Body of pancreas (tissue), 4 donors: ENCODE measurements around the gene CIAO2B.

Experiments used
- POLR2A ChIP-seq, 3 donors: fragments of 450-650 bp; IDR thresholded peaks; one replicate each; pipeline ENCODE4 v1.6.1; 2016; ENCODE audit warnings: antibody characterized with exemption in 3 of 3, mild to moderate bottlenecking in 2 of 3
- TF ChIP-seq, protein P1 (sequence below), 7 experiments: fragments of 450-650 bp in 4 of 7; fragments of 200-600 bp in 3 of 7; sonication (generic) in 3 of 7; IDR thresholded peaks; one replicate each; pipeline ENCODE4 v1.5.1; 2016 to 2019; ENCODE audit warnings: antibody characterized with exemption in 7 of 7

DNA sequence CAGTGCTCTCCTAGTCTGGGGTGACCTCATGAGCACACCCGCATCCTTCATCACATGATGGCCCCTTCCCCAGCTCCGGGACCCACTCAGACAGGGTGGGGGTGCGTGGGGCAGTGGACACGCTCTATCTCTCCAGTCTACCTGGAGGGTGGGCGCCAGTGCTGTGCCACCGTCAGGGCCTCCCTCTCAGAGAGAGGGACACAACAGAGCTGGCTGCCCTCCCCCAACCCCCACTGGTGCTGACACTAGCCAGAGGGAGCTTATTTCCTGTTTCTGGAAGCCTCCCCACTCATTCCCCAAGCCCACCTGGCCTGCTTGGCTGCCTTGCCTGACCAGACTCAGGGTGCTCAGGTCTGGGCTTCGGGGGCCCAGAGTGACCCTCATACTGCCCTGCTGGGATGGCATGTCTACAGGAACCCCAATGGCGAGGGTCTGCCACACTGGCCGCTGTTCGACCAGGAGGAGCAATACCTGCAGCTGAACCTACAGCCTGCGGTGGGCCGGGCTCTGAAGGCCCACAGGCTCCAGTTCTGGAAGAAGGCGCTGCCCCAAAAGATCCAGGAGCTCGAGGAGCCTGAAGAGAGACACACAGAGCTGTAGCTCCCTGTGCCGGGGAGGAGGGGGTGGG, 9.3 kb upstream of the CIAO2B start:
- TF ChIP-seq, protein P1, sequence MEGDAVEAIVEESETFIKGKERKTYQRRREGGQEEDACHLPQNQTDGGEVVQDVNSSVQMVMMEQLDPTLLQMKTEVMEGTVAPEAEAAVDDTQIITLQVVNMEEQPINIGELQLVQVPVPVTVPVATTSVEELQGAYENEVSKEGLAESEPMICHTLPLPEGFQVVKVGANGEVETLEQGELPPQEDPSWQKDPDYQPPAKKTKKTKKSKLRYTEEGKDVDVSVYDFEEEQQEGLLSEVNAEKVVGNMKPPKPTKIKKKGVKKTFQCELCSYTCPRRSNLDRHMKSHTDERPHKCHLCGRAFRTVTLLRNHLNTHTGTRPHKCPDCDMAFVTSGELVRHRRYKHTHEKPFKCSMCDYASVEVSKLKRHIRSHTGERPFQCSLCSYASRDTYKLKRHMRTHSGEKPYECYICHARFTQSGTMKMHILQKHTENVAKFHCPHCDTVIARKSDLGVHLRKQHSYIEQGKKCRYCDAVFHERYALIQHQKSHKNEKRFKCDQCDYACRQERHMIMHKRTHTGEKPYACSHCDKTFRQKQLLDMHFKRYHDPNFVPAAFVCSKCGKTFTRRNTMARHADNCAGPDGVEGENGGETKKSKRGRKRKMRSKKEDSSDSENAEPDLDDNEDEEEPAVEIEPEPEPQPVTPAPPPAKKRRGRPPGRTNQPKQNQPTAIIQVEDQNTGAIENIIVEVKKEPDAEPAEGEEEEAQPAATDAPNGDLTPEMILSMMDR (IDR thresholded peaks at IDR 0.05) = no peak
- TF ChIP-seq POLR2A (IDR thresholded peaks at IDR 0.05) = no peak
